Placental pericyte (primary cell): Measurements from ENCODE around the gene MYO7A. TPM values are rescaled to one million over a fixed set of nuclear protein-coding genes. Genes with fewer than 3 reads are reported as not detected.

Experiments
- total RNA-seq: library from RNA; depleted of rRNA; stranded (reverse); fragments of >200 nt; gene quantifications from 2 replicates; pipeline ENCODE4 v1.2.3, GENCODE V29; 2012

The MYO7A gene
- 0.14 and 0.22 TPM in 2 replicates for total RNA-seq

GRCh38 chr11:77127920-77128691, at the start of gene MYO7A:
Gene MYO7A, plus strand, starts transcription at chr11:77128246. Its CDS starts 2,389 bp downstream, at chr11:77130635.

GRCh38 chr11:77102246-77103210, 25.5 kb upstream of the MYO7A start, which contains the start of gene OMP:
Gene OMP, plus strand, starts transcription at chr11:77102840. Its CDS starts 0 bp downstream, at chr11:77102840.

Other genes starting within 250 kb of the MYO7A start
- gene B3GNT6, start 93.8 kb upstream of the MYO7A start, total RNA-seq, result not detected in 2 replicates
- 17.3 and 18.2 TPM in 2 replicates for gene CAPN5, start 61.3 kb upstream of the MYO7A start, total RNA-seq
- gene OMP, start 25.4 kb upstream of the MYO7A start, total RNA-seq, result 0.72 TPM in 1 of 2 replicates, not detected in the other
- 0.44 TPM in 1 of 2 replicates, not detected in the other for gene GDPD4, start 173.4 kb downstream of the MYO7A start, total RNA-seq